ENCODE data around the gene BLOC1S4. TPM values are rescaled to one million over a fixed set of nuclear protein-coding genes. Genes with fewer than 3 reads are reported as not detected.

The BLOC1S4 gene
- total RNA-seq, 1 experiment from 2014 or later: 15.7 TPM

DNA sequence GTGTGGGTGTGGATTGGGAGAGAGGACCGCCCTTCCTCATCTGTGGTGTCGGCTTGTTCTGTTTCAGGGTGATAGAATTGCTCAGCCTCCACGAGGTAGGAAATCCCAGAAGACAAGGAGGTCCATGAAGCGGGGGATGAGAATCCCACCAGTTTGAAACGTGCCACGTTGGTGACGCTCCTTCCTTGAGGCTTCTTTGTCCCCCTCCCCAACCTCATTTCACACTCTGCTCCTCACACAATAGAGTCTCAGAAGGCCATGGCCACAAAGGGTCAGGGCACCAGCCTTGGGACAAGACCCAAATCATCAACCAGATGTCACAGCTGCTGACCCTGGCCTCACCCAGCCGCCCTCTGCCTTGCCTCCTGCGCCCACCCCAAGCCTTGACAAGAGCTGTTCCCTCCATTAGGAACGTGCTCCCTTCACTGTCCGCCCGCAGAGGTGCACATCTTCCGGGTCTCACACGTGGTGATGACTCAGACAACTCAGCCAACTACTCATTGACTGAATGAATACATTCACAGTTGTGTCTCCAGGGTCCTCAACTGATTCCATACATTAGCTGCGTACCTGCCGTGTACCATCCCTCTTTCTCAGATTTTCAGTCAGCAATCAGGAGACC, 18.3 kb downstream of the BLOC1S4 start:
- intact Hi-C loops (cut with micrococcal nuclease): no loop called here
- Histone ChIP-seq H3K36me3 (ENCODE audit: control insufficient read depth in 1 of 2, insufficient read depth in 2 of 2, low read length in 2 of 2) (no peaks in the 10 kb centered on the region), H3K27ac (ENCODE audit: low read depth, low read length) (no peak overlapping the region), H3K4me3 (replicated peaks in 1 of 2; ENCODE audit: low read depth in 1 of 2, low read length in 2 of 2) (no peak overlapping the region), H3K4me2 (ENCODE audit: low read length) (no peak overlapping the region), H3K4me1 (ENCODE audit: control insufficient read depth in 1 of 2, insufficient read depth in 2 of 2, low read length in 2 of 2) (peaks cover 12 to 32% of the 10 kb centered on the region in 2 experiments), H2AFZ (ENCODE audit: low read depth, low read length, poor library complexity, severe bottlenecking) (no peak overlapping the region), H3K79me2 (ENCODE audit: insufficient read depth, low read length) (no peaks in the 10 kb centered on the region), H3K9ac (ENCODE audit: low read length) (no peak overlapping the region), H3K9me2 (ENCODE audit: insufficient read depth) (no peaks in the 10 kb centered on the region), H3K27me3 (ENCODE audit: insufficient read depth, low read length) (no peaks in the 10 kb centered on the region), H4K20me1 (ENCODE audit: insufficient read depth) (no peaks in the 10 kb centered on the region), H3K9me3 (ENCODE audit: control insufficient read depth in 1 of 2, insufficient read depth in 1 of 2, low read depth in 1 of 2, low read length in 2 of 2) (peaks cover 0 to under 1% of the 10 kb centered on the region in 2 experiments; a peak in 1 of 4 replicates)
- TF ChIP-seq ELF1 (IDR thresholded peaks at IDR 0.05; ENCODE audit: borderline replicate concordance, low read depth) (no peak), ZNF274 (IDR thresholded peaks at IDR 0.05; ENCODE audit: low read depth, low read length) (no peak), CEBPB (IDR thresholded peaks at IDR 0.05; ENCODE audit: low read depth) (no peak), SIN3A (IDR thresholded peaks at IDR 0.05; ENCODE audit: low read depth) (no peak), POLR2AphosphoS5 (IDR thresholded peaks at IDR 0.05; ENCODE audit: low read depth, low read length) (no peak), SRF (IDR thresholded peaks at IDR 0.05; ENCODE audit: low read depth) (no peak), ATF3 (IDR thresholded peaks at IDR 0.05) (no peak), REST (IDR thresholded peaks at IDR 0.05; ENCODE audit: low read depth) (no peak), ZFX (IDR thresholded peaks at IDR 0.05) (no peak)
- TF ChIP-seq, protein P1, sequence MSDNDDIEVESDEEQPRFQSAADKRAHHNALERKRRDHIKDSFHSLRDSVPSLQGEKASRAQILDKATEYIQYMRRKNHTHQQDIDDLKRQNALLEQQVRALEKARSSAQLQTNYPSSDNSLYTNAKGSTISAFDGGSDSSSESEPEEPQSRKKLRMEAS (IDR thresholded peaks at IDR 0.05): no peak
- DNase-seq (ENCODE audit: low read depth, low spot score) (no peak), ATAC-seq (no peak)
- no TSS peak for BruUV-seq (replicated peaks)
- RAD21 ChIA-PET (ENCODE audit: low non-redundant PET in 1 of 2, low total read pairs in 2 of 2, uncharacterized antibody in 2 of 2, unreplicated experiment in 2 of 2): no interaction called here
- CTCF ChIA-PET: no interaction called here
- POLR2A ChIA-PET: no interaction called here
